Activated CD4-positive, CD25-positive, alpha-beta regulatory T cell treated with anti-CD3 and anti-CD28 coated beads, Interleukin-2, amount 50 U/mL, for 72 hours (primary cell): Measurements from ENCODE around the gene ABCA7.
A peak's percentile ranks its signal among the peaks of the same experiment; 100 is the strongest.

Source experiments
- DNase-seq: peaks from one replicate; pipeline ENCODE4 v3.0.0; 2021

ABCA7 gene

GRCh38 chr19:1039646-1040475 is at the start of gene ABCA7:
Gene ABCA7 (plus strand): TSS chr19:1040107. CDS start chr19:1041362, 1,255 bp downstream.
- DNase-seq = peak; percentile 100

GRCh38 chr19:990119-990571 is 49.8 kb upstream of the ABCA7 start:
- DNase-seq = no peak

GRCh38 chr19:990746-991145 is 49.2 kb upstream of the ABCA7 start:
- DNase-seq = no peak

- peak; percentile 55 for DNase-seq
These were observed 48.6 kb upstream of the ABCA7 start for GRCh38 chr19:991174-991931.

GRCh38 chr19:991932-992669 is 47.8 kb upstream of the ABCA7 start:
- no peak for DNase-seq

GRCh38 chr19:992670-993055 is 47.2 kb upstream of the ABCA7 start:
- DNase-seq = no peak

- DNase-seq = no peak
These were observed 46.5 kb upstream of the ABCA7 start for GRCh38 chr19:993361-993830.

GRCh38 chr19:993831-994393 is 46.0 kb upstream of the ABCA7 start:
- no peak for DNase-seq

GRCh38 chr19:994516-994915 is 45.4 kb upstream of the ABCA7 start:
- DNase-seq = no peak

GRCh38 chr19:995051-995827 is 44.7 kb upstream of the ABCA7 start:
- DNase-seq = no peak

- DNase-seq = peak; percentile 52
These were observed 43.7 kb upstream of the ABCA7 start for GRCh38 chr19:996051-996838.

- no peak for DNase-seq
These were observed 41.8 kb upstream of the ABCA7 start for GRCh38 chr19:998064-998463.

GRCh38 chr19:999379-999719 is 40.6 kb upstream of the ABCA7 start:
- no peak for DNase-seq

- peak; percentile 50 for DNase-seq
These were observed 39.8 kb upstream of the ABCA7 start, which contains the start of gene GRIN3B for GRCh38 chr19:1000095-1000494. Gene GRIN3B (plus strand): TSS chr19:1000419. CDS start chr19:1000438, 19 bp downstream.

- no peak for DNase-seq
These were observed 39.0 kb upstream of the ABCA7 start for GRCh38 chr19:1000591-1001537.

- DNase-seq = peak; percentile 84
These were observed 38.3 kb upstream of the ABCA7 start for GRCh38 chr19:1001538-1002166.

- no peak for DNase-seq
These were observed 37.3 kb upstream of the ABCA7 start for GRCh38 chr19:1002600-1002999.

GRCh38 chr19:1003283-1003682 is 36.6 kb upstream of the ABCA7 start:
- no peak for DNase-seq

GRCh38 chr19:1004204-1004802 is 35.6 kb upstream of the ABCA7 start:
- no peak for DNase-seq
